Inferior parietal cortex (tissue), 1 donor: ENCODE results near the gene ADAD1.

Experiments
- DNase-seq: peaks from one replicate; pipeline ENCODE4 v3.0.0-alpha.2; 2016; ENCODE audit errors: extremely low spot score

Gene ADAD1

GRCh38 chr4:122456231-122457116, 77.7 kb downstream of the ADAD1 start, which contains the start of gene IL2:
Gene IL2 (minus strand): TSS chr4:122456725. CDS start chr4:122456440, 285 bp downstream.
- no peak for DNase-seq

- no peak for DNase-seq
These were observed 79.8 kb downstream of the ADAD1 start for GRCh38 chr4:122458625-122459024.

- DNase-seq: no peak
These were observed 90.6 kb downstream of the ADAD1 start for GRCh38 chr4:122469457-122469856.

- DNase-seq: no peak
These were observed 96.4 kb downstream of the ADAD1 start for GRCh38 chr4:122475233-122475632.

DNA sequence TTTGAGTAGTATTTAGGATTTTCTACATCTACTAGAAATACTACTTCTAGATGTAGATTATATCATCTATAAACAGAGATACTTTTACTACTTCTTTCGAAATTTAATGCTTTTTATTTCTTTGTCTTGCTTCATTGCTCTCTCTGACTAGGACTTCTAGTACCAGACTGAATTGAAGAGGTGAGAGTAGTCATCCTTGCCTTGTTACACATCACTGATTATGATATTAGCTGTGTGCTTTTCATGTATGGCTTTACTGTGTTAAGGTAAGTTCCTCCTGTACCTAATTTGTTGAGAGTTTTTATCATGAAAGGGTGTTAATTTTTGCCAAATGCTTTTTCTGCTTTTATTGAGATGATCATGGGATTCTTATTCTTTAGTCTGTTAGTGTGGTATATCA, 97.3 kb downstream of the ADAD1 start:
- DNase-seq: no peak

DNA sequence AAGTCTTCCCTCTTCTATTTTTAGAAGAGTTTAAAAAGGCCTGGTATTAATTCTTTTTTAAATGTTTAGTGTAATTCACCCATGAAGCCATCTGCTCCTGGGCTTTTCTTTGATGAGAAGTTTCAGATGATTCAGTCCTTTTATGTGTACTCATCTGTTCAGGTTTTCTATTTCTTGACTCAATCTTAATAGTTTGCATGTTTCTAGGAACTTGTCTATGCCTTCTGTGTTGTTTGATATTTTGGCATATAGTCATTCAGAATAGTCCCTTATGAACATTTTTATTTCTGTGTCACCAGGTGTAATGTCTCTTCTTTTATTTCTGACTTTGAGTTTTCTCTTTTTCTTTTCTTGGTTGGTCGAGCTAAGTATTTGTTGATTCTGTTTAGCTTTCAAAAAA, 97.9 kb downstream of the ADAD1 start:
- DNase-seq: no peak
